Measurements from ENCODE around the gene CXCL6.

CXCL6 gene

GRCh38 chr4:73856518-73856917 is 20.0 kb downstream of the CXCL6 start:
- DNase-seq (ENCODE audit: low read depth) = peak; percentile 77
- no peak for TF ChIP-seq CTCF (conservative IDR thresholded peaks at IDR 0.05; ENCODE audit: low read length)

GRCh38 chr4:73859614-73860088 is 23.2 kb downstream of the CXCL6 start:
- TF ChIP-seq CTCF (conservative IDR thresholded peaks at IDR 0.05; ENCODE audit: low read length) = no peak
- H3K4me3 ChIP-seq (ENCODE audit: low read length) = no peak overlapping the region
- DNase-seq (ENCODE audit: low read depth) = peak; percentile 52

More at GRCh38 chr4:73856518-73856917, 20.0 kb downstream of the CXCL6 start:
- H3K4me3 ChIP-seq (ENCODE audit: low read length) = no peak overlapping the region

- H3K4me3 ChIP-seq (ENCODE audit: low read length) = no peak overlapping the region
- no peak for DNase-seq (ENCODE audit: low read depth)
- TF ChIP-seq CTCF (conservative IDR thresholded peaks at IDR 0.05; ENCODE audit: low read length) = no peak
Measured at GRCh38 chr4:73860181-73860580, 23.7 kb downstream of the CXCL6 start.

- H3K4me3 ChIP-seq (ENCODE audit: low read length) = no peak overlapping the region
- TF ChIP-seq CTCF (conservative IDR thresholded peaks at IDR 0.05; ENCODE audit: low read length) = no peak
- no peak for DNase-seq (ENCODE audit: low read depth)
Measured at GRCh38 chr4:73860917-73861316, 24.4 kb downstream of the CXCL6 start.

GRCh38 chr4:73862322-73862721 is 25.8 kb downstream of the CXCL6 start:
- no peak for DNase-seq (ENCODE audit: low read depth)
- no peak overlapping the region for H3K4me3 ChIP-seq (ENCODE audit: low read length)
- no peak for TF ChIP-seq CTCF (conservative IDR thresholded peaks at IDR 0.05; ENCODE audit: low read length)

- no peak for DNase-seq (ENCODE audit: low read depth)
- TF ChIP-seq CTCF (conservative IDR thresholded peaks at IDR 0.05; ENCODE audit: low read length) = peak; percentile 22; the same call in 1 of the 2 replicates
- no peak overlapping the region for H3K4me3 ChIP-seq (ENCODE audit: low read length)
Measured at GRCh38 chr4:73864365-73864764, 27.9 kb downstream of the CXCL6 start.

GRCh38 chr4:73864961-73865360 is 28.5 kb downstream of the CXCL6 start:
- no peak for TF ChIP-seq CTCF (conservative IDR thresholded peaks at IDR 0.05; ENCODE audit: low read length)
- peak; percentile 41 for DNase-seq (ENCODE audit: low read depth)
- no peak overlapping the region for H3K4me3 ChIP-seq (ENCODE audit: low read length)

Measured in AG10803 (cell line).